SU-DHL-6 (cell line): ENCODE results near the gene RALGAPA1.

Experiments
- H2AFZ ChIP-seq: fragments of 200-600 bp; sonication (generic); 2 replicates; pipeline ENCODE4 v1.6.1; 2014; ENCODE audit warnings: low read depth, mild to moderate bottlenecking, moderate library complexity, mixed read lengths, antibody characterized with exemption, low read length; ENCODE audit not compliant: severe bottlenecking
- H3F3A ChIP-seq: fragments of 200-600 bp; shearing (Covaris generic); 2 replicates; pipeline ENCODE4 v1.6.0; 2016; ENCODE audit warnings: antibody characterized with exemption, mild to moderate bottlenecking; ENCODE audit not compliant: insufficient read depth
- H3K27ac ChIP-seq: fragments of 200-600 bp; sonication (generic); 2 replicates; pipeline ENCODE4 v1.5.1; 2016; ENCODE audit warnings: low read depth, mild to moderate bottlenecking, low read length, moderate library complexity, mixed read lengths
- H3K27me3 ChIP-seq: fragments of 200-600 bp; sonication (generic), shearing (Covaris generic); 2 replicates; pipeline ENCODE4 v1.6.0; 2014; ENCODE audit warnings: mild to moderate bottlenecking, low read length
- H3K36me3 ChIP-seq: fragments of 200-600 bp; sonication (generic); 2 replicates; pipeline ENCODE4 v1.6.1; 2014; ENCODE audit warnings: mild to moderate bottlenecking, low read length, mixed read lengths
- H3K4me2 ChIP-seq: fragments of 300-600, 200-600 bp; shearing (Covaris generic), sonication (generic); 2 replicates; pipeline ENCODE4 v1.6.0; 2014; ENCODE audit warnings: low read length, low read depth, mild to moderate bottlenecking; ENCODE audit not compliant: poor library complexity, severe bottlenecking
- H3K4me3 ChIP-seq: fragments of 200-600 bp; sonication (generic); 2 replicates; pipeline ENCODE4 v1.5.1; 2014; ENCODE audit warnings: antibody characterized with exemption, low read length, mild to moderate bottlenecking, mixed read lengths; ENCODE audit not compliant: insufficient read depth, poor library complexity, severe bottlenecking
- H3K79me2 ChIP-seq: fragments of 200-600 bp; sonication (generic); 2 replicates; pipeline ENCODE4 v1.6.1; 2014; ENCODE audit warnings: mild to moderate bottlenecking, low read length, moderate library complexity; ENCODE audit not compliant: insufficient read depth
- H3K9ac ChIP-seq: fragments of 200-600 bp; sonication (generic); 2 replicates; pipeline ENCODE4 v1.7.0; 2014; ENCODE audit warnings: mild to moderate bottlenecking, low read length
- H3K9me2 ChIP-seq: fragments of 200-600 bp; sonication (generic); replicated peaks from 2 replicates; pipeline ENCODE4 v1.6.1; 2014; ENCODE audit warnings: low read length; ENCODE audit not compliant: insufficient read depth
- H3K9me3 ChIP-seq: fragments of 200-600 bp; sonication (generic); 2 replicates; pipeline ENCODE4 v1.6.1; 2014; ENCODE audit warnings: low read length, mixed read lengths; ENCODE audit not compliant: insufficient read depth
- H4K20me1 ChIP-seq: fragments of 200-600 bp; sonication (generic); 2 replicates; pipeline ENCODE4 v1.6.1; 2014; ENCODE audit warnings: low read depth, mild to moderate bottlenecking, antibody characterized with exemption, low read length, moderate library complexity, mixed read lengths
- EZH2phosphoT487 ChIP-seq: fragments of 200-600 bp; sonication (generic), shearing (Covaris generic); conservative IDR thresholded peaks from 2 replicates; pipeline ENCODE4 v1.6.1; 2018; ENCODE audit warnings: mild to moderate bottlenecking, antibody characterized with exemption, low read length, moderate library complexity, mixed read lengths
- TF ChIP-seq, protein P1 (sequence below): fragments of 200-600 bp; sonication (generic); IDR thresholded peaks from one replicate; pipeline ENCODE4 v1.5.1; 2017; ENCODE audit warnings: antibody characterized with exemption, mild to moderate bottlenecking, low read length, moderate library complexity; ENCODE audit not compliant: insufficient read depth, poor library complexity, severe bottlenecking

Gene RALGAPA1

DNA sequence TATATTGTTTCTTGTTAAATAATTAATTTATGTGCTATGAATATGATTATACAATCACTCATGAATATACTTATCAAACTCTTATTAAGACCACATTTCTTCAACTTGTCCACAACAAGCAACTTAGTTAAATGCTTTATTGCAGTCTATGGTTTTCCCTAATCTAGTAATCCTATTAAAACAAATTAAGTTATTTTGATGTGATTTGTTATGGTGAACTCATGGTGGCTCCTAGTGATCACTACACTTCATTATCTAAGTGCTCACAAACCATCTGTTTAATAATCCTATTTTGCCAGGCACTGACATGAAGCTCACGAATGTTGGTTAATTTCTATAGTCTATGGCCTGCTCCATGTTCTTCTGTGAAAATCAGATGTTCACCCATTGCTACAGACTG is 232.2 kb downstream of the RALGAPA1 start:
- H3K9me3 ChIP-seq: no peaks in the 10 kb centered on the region
- H3K9me2 ChIP-seq: no peaks in the 10 kb centered on the region
- H2AFZ ChIP-seq: no peak overlapping the region
- H3F3A ChIP-seq: no peaks in the 10 kb centered on the region
- TF ChIP-seq, protein P1, sequence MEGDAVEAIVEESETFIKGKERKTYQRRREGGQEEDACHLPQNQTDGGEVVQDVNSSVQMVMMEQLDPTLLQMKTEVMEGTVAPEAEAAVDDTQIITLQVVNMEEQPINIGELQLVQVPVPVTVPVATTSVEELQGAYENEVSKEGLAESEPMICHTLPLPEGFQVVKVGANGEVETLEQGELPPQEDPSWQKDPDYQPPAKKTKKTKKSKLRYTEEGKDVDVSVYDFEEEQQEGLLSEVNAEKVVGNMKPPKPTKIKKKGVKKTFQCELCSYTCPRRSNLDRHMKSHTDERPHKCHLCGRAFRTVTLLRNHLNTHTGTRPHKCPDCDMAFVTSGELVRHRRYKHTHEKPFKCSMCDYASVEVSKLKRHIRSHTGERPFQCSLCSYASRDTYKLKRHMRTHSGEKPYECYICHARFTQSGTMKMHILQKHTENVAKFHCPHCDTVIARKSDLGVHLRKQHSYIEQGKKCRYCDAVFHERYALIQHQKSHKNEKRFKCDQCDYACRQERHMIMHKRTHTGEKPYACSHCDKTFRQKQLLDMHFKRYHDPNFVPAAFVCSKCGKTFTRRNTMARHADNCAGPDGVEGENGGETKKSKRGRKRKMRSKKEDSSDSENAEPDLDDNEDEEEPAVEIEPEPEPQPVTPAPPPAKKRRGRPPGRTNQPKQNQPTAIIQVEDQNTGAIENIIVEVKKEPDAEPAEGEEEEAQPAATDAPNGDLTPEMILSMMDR: no peak
- no peak for TF ChIP-seq EZH2phosphoT487
- H3K27me3 ChIP-seq: no peaks in the 10 kb centered on the region
- H3K36me3 ChIP-seq: no peaks in the 10 kb centered on the region
- H3K4me3 ChIP-seq: no peak overlapping the region
- H3K79me2 ChIP-seq: no peaks in the 10 kb centered on the region
- no peak overlapping the region for H3K4me2 ChIP-seq
- H3K9ac ChIP-seq: no peak overlapping the region
- no peaks in the 10 kb centered on the region for H4K20me1 ChIP-seq
- H3K27ac ChIP-seq: no peak overlapping the region

- no peak overlapping the region for H2AFZ ChIP-seq
- no peak overlapping the region for H3K4me3 ChIP-seq
- H3K9me2 ChIP-seq: no peaks in the 10 kb centered on the region
- no peak overlapping the region for H3K27ac ChIP-seq
- H3K9ac ChIP-seq: no peak overlapping the region
- H4K20me1 ChIP-seq: no peaks in the 10 kb centered on the region
- H3K9me3 ChIP-seq: no peaks in the 10 kb centered on the region
- H3K4me2 ChIP-seq: no peak overlapping the region
- H3K36me3 ChIP-seq: no peaks in the 10 kb centered on the region
- no peaks in the 10 kb centered on the region for H3K79me2 ChIP-seq
- no peaks in the 10 kb centered on the region for H3F3A ChIP-seq
- no peaks in the 10 kb centered on the region for H3K27me3 ChIP-seq
- no peak for TF ChIP-seq EZH2phosphoT487
- TF ChIP-seq, protein P1: no peak
These were observed 232.8 kb downstream of the RALGAPA1 start for GRCh38 chr14:35576260-35576659.

DNA sequence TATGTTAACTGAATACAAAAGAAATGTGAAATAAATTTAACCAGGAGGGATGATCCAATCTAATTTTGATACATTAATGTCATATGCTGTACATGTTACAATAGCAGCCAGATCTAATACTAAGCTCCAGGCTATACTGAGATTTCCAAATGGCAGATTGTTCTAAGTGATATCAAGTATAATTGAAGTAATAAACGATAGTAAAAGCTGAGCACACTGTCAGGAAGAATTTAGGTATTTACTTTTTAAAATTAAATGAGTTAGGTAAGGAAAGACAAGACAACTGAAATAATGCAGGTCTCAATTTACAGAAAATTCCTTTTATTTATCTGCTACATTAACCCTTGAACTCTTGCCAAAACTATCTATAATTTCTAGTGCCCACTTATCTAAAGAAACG is 235.2 kb downstream of the RALGAPA1 start:
- no peaks in the 10 kb centered on the region for H3K79me2 ChIP-seq
- no peak overlapping the region for H3K9ac ChIP-seq
- no peak overlapping the region for H3K27ac ChIP-seq
- H3F3A ChIP-seq: no peaks in the 10 kb centered on the region
- TF ChIP-seq EZH2phosphoT487: no peak
- TF ChIP-seq, protein P1: no peak
- no peaks in the 10 kb centered on the region for H3K36me3 ChIP-seq
- no peak overlapping the region for H3K4me3 ChIP-seq
- H4K20me1 ChIP-seq: no peaks in the 10 kb centered on the region
- H2AFZ ChIP-seq: no peak overlapping the region
- H3K9me3 ChIP-seq: no peaks in the 10 kb centered on the region
- no peaks in the 10 kb centered on the region for H3K9me2 ChIP-seq
- H3K4me2 ChIP-seq: no peak overlapping the region
- H3K27me3 ChIP-seq: no peaks in the 10 kb centered on the region

GRCh38 chr14:35571598-35571997 is 237.5 kb downstream of the RALGAPA1 start:
- no peak overlapping the region for H3K4me3 ChIP-seq

More at GRCh38 chr14:35571598-35571997, 237.5 kb downstream of the RALGAPA1 start:
- H3K4me2 ChIP-seq: no peak overlapping the region
- no peaks in the 10 kb centered on the region for H4K20me1 ChIP-seq
- H3K27me3 ChIP-seq: no peaks in the 10 kb centered on the region
- H3K79me2 ChIP-seq: no peaks in the 10 kb centered on the region
- H2AFZ ChIP-seq: no peak overlapping the region
- no peak overlapping the region for H3K27ac ChIP-seq
- no peak for TF ChIP-seq EZH2phosphoT487
- TF ChIP-seq, protein P1: no peak
- H3K9me3 ChIP-seq: no peaks in the 10 kb centered on the region
- no peaks in the 10 kb centered on the region for H3K9me2 ChIP-seq
- no peak overlapping the region for H3K9ac ChIP-seq
- H3K36me3 ChIP-seq: no peaks in the 10 kb centered on the region
- H3F3A ChIP-seq: no peaks in the 10 kb centered on the region
